ENCODE measurements around the gene MUC2. TPM values are rescaled to one million over a fixed set of nuclear protein-coding genes. Genes with fewer than 3 reads are reported as not detected.

Gene MUC2
- total RNA-seq, 1 donor from 2014 or later: not detected

DNA sequence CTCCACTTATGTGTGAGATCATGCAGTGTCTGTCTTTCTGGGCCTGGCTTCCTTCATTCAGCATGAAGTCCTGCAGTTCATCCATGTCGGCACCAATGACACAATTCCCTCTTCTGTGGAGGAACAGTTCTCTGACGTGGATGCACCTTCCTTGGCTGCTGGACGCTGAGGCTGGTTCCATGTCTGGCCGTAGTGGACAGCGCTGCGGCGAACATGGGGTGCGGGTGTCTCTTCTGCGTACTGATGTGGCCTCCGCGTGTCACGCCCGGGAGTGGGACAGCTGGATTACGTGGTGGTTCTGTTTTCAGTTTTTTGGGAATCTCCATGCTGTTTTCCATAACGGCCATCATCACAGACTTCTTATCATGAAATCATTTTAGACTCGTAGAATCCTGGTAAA, 16.9 kb upstream of the MUC2 start:
- Mint-ChIP-seq H3K27me3 (peaks cover 20% of the 10 kb centered on the region), H3K4me3 (ENCODE audit: low read depth) (no peak overlapping the region), H3K9me3 (ENCODE audit: low read depth) (peaks cover 12% of the 10 kb centered on the region), H3K27ac (no peak overlapping the region), H3K4me1 (ENCODE audit: low read depth) (peaks cover 1% of the 10 kb centered on the region), H3K36me3 (ENCODE audit: insufficient read depth) (no peaks in the 10 kb centered on the region)
- TF ChIP-seq, protein P1, sequence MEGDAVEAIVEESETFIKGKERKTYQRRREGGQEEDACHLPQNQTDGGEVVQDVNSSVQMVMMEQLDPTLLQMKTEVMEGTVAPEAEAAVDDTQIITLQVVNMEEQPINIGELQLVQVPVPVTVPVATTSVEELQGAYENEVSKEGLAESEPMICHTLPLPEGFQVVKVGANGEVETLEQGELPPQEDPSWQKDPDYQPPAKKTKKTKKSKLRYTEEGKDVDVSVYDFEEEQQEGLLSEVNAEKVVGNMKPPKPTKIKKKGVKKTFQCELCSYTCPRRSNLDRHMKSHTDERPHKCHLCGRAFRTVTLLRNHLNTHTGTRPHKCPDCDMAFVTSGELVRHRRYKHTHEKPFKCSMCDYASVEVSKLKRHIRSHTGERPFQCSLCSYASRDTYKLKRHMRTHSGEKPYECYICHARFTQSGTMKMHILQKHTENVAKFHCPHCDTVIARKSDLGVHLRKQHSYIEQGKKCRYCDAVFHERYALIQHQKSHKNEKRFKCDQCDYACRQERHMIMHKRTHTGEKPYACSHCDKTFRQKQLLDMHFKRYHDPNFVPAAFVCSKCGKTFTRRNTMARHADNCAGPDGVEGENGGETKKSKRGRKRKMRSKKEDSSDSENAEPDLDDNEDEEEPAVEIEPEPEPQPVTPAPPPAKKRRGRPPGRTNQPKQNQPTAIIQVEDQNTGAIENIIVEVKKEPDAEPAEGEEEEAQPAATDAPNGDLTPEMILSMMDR (IDR thresholded peaks at IDR 0.05; ENCODE audit: unreplicated experiment): no peak
- DNase-seq (ENCODE audit: low spot score, unreplicated experiment): no peak

DNA sequence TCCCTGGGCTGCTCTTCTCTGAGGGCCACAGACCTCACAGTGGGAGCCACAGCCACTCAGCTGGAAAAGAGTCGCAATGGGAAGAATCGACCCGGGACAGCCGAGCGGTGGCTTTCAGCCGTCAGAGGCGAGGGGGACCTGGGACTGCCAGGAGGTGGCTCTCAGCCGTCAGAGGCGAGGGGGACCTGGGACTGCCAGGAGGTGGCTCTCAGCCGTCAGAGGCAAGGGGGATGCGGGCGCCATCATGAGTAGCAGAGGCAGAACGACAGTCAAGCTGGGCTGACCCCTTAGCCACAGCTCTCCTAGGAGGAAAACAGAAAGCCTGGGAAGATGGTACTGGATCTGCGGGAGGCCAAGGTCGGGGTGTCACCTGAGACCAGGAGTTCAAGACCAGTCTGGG, 14.9 kb upstream of the MUC2 start:
- Mint-ChIP-seq H3K4me3 (ENCODE audit: low read depth) (no peak overlapping the region), H3K27ac (no peak overlapping the region), H3K36me3 (ENCODE audit: insufficient read depth) (no peaks in the 10 kb centered on the region), H3K4me1 (ENCODE audit: low read depth) (peaks cover 1% of the 10 kb centered on the region), H3K27me3 (peaks cover 32% of the 10 kb centered on the region), H3K9me3 (ENCODE audit: low read depth) (peaks cover 14% of the 10 kb centered on the region)
- DNase-seq (ENCODE audit: low spot score, unreplicated experiment): peak; percentile 8
- TF ChIP-seq, protein P1 (IDR thresholded peaks at IDR 0.05; ENCODE audit: unreplicated experiment): no peak

DNA sequence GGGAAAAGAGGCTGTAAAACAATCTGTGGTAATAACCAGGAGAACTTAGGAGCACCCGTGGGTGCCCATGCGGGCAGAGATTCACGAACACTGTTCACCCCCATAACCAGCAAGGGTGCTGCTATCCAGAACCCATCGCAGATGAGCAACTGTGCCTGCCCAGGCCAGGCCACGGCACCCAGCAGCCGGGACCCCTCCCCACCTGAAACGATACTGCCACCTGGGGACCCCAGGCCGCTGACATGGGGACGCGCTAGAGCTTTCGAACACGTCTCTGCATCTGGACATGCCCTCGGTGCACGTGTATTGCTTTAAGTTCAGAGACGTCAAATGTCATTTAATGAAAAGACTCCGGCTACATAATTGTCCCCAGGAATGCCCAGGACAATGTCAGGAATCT, 14.3 kb upstream of the MUC2 start:
- TF ChIP-seq, protein P1 (IDR thresholded peaks at IDR 0.05; ENCODE audit: unreplicated experiment): no peak
- H3K27me3 Mint-ChIP-seq: peaks cover 32% of the 10 kb centered on the region
- no peak for DNase-seq (ENCODE audit: low spot score, unreplicated experiment)
- H3K27ac Mint-ChIP-seq: no peak overlapping the region
- H3K4me3 Mint-ChIP-seq (ENCODE audit: low read depth): no peak overlapping the region
- peaks cover 14% of the 10 kb centered on the region for H3K9me3 Mint-ChIP-seq (ENCODE audit: low read depth)
- peaks cover 1% of the 10 kb centered on the region for H3K4me1 Mint-ChIP-seq (ENCODE audit: low read depth)
- H3K36me3 Mint-ChIP-seq (ENCODE audit: insufficient read depth): no peaks in the 10 kb centered on the region

DNA sequence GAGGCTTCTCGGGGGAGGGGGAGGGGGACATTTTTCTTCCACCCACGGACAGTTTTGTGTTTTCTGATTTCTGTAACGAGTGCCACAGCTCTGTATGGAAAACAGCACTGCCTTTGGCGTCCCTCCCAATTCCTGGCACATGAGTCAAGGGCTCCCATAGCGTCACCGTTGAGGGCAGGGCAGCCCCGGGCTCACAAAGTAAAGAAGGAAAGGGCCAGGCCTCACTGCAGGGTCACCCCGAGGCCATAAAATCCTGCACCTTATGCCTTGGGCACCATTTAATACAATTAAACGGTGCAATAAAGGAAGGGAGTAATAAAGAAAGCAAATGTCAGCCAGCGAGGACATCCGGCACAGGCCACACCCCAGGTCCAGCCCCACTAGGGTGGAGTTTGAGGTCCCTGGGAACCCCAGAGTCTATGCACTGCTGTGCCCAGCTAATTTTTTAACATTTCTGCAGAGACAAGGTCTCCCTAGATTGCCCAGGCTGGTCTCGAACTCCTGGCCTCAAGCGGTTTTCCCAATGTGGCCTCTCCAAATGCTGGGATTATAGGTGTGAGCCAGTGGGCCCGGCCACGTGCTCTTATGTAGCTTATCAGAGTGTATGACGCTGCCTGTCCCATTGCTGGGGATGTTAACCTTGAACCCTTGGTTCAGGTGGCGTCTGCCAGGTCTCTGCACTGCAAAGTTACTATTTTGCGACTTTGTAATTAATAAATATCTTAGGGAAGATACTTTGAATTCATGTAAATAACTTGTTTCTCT, 13.6 kb upstream of the MUC2 start:
- H3K4me3 Mint-ChIP-seq (ENCODE audit: low read depth): no peak overlapping the region
- H3K36me3 Mint-ChIP-seq (ENCODE audit: insufficient read depth): no peaks in the 10 kb centered on the region
- peaks cover 1% of the 10 kb centered on the region for H3K4me1 Mint-ChIP-seq (ENCODE audit: low read depth)
- no peak overlapping the region for H3K27ac Mint-ChIP-seq
- DNase-seq (ENCODE audit: low spot score, unreplicated experiment): no peak
- TF ChIP-seq, protein P1 (IDR thresholded peaks at IDR 0.05; ENCODE audit: unreplicated experiment): no peak
- peaks cover 33% of the 10 kb centered on the region for H3K27me3 Mint-ChIP-seq
- H3K9me3 Mint-ChIP-seq (ENCODE audit: low read depth): peaks cover 14% of the 10 kb centered on the region

DNA sequence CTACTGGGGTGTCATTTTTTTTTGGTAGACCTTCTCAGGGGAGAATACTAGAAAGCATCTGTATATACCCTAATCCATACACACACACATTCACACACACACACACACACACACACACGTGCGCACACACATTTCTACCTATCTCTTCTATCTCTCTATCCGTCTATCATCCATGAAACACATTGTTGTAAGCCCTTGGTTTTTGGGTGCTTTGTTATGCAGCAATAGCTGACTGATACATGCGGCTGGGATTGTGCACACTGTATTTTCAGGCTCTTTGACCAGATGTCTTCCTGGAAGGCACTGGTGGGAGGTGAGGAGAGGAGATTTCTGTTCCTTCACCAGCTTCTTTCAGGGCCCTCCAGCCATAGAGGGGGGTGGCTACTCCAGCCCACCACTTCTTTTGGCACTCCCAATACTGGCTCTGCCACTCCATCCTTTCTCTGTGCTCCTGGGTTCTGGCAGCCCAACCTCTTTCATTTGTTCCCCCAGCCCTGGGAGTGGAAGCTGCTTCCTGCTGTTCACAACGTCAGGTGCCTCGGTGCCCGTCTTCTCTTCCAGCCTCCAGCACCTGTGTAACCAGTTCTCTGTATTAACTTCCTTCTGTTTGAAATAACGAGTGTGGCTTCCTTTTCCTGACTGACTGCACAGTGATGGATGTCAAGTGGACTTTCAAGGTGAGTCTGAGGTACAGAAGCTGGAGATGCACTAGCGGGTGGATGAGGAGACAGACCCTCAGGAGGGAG, 12.4 kb upstream of the MUC2 start:
- no peak overlapping the region for H3K4me3 Mint-ChIP-seq (ENCODE audit: low read depth)
- peaks cover 1% of the 10 kb centered on the region for H3K4me1 Mint-ChIP-seq (ENCODE audit: low read depth)
- TF ChIP-seq, protein P1 (IDR thresholded peaks at IDR 0.05; ENCODE audit: unreplicated experiment): no peak

More for the DNA sequence above, 12.4 kb upstream of the MUC2 start:
- Mint-ChIP-seq H3K27ac (no peak overlapping the region), H3K36me3 (ENCODE audit: insufficient read depth) (no peaks in the 10 kb centered on the region), H3K27me3 (peaks cover 30% of the 10 kb centered on the region), H3K9me3 (ENCODE audit: low read depth) (peaks cover 14% of the 10 kb centered on the region)
- DNase-seq (ENCODE audit: low spot score, unreplicated experiment): peak; percentile 7
